ENCODE results near the gene FASTKD2.

DNA sequence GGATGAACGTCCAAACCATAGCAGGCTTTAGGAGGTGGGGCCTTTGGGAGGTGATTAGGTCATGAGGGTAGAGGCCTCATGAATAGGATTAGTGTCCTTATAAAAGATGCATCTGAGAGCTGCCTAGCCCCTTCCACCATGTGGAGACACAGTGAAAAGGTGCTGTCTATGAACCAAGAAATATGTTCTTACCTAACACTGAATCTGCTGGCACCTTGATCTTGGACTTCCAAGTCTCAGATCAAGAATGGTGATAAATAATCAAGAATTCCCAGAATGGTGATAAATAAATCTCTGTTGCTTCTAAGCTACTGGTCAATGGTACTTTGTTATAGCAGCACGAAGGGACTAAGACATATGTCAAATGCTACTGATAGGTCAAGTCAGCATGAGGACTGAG is 32.1 kb upstream of the FASTKD2 start:
- TF ChIP-seq ZNF2 (tag by site-specific recombination; IDR thresholded peaks at IDR 0.05) = no peak
- TF ChIP-seq, protein P1, sequence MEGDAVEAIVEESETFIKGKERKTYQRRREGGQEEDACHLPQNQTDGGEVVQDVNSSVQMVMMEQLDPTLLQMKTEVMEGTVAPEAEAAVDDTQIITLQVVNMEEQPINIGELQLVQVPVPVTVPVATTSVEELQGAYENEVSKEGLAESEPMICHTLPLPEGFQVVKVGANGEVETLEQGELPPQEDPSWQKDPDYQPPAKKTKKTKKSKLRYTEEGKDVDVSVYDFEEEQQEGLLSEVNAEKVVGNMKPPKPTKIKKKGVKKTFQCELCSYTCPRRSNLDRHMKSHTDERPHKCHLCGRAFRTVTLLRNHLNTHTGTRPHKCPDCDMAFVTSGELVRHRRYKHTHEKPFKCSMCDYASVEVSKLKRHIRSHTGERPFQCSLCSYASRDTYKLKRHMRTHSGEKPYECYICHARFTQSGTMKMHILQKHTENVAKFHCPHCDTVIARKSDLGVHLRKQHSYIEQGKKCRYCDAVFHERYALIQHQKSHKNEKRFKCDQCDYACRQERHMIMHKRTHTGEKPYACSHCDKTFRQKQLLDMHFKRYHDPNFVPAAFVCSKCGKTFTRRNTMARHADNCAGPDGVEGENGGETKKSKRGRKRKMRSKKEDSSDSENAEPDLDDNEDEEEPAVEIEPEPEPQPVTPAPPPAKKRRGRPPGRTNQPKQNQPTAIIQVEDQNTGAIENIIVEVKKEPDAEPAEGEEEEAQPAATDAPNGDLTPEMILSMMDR (tag by site-specific recombination; IDR thresholded peaks at IDR 0.05) = no peak
- TF ChIP-seq ZBTB8A (tag by site-specific recombination; IDR thresholded peaks at IDR 0.05) = no peak
- TF ChIP-seq ZXDB (tag by site-specific recombination; IDR thresholded peaks at IDR 0.05) = no peak
- no peak for TF ChIP-seq ZNF610 (tag by site-specific recombination; IDR thresholded peaks at IDR 0.05; ENCODE audit: borderline replicate concordance)
- no peak for TF ChIP-seq ZNF174 (tag by site-specific recombination; IDR thresholded peaks at IDR 0.05)
- TF ChIP-seq ZNF513 (tag by site-specific recombination; IDR thresholded peaks at IDR 0.05) = no peak
- no peak for TF ChIP-seq SETDB1 (IDR thresholded peaks at IDR 0.05; ENCODE audit: insufficient read length, low read length)
- TF ChIP-seq, protein P2, sequence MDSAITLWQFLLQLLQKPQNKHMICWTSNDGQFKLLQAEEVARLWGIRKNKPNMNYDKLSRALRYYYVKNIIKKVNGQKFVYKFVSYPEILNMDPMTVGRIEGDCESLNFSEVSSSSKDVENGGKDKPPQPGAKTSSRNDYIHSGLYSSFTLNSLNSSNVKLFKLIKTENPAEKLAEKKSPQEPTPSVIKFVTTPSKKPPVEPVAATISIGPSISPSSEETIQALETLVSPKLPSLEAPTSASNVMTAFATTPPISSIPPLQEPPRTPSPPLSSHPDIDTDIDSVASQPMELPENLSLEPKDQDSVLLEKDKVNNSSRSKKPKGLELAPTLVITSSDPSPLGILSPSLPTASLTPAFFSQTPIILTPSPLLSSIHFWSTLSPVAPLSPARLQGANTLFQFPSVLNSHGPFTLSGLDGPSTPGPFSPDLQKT (IDR thresholded peaks at IDR 0.05; ENCODE audit: borderline replicate concordance, low read depth, low read length) = no peak
- TF ChIP-seq ZSCAN23 (tag by site-specific recombination; IDR thresholded peaks at IDR 0.05) = no peak
- no peak for TF ChIP-seq ZNF274 (IDR thresholded peaks at IDR 0.05; ENCODE audit: low read length)
- TF ChIP-seq ZNF274 (tag by site-specific recombination; IDR thresholded peaks at IDR 0.05; ENCODE audit: borderline replicate concordance) = no peak
